Small intestine (tissue), 16 donors: ENCODE data around the gene AGR3. TPM values are rescaled to one million over a fixed set of nuclear protein-coding genes. Genes with fewer than 3 reads are reported as not detected.

ENCODE experiments used
- DNase-seq, 2 donors: peaks; one replicate each; pipeline versions ENCODE4 v3.0.0 to v3.0.0-alpha.2; 2013
- FAIRE-seq: peaks from 2 replicates; lab custom pipeline; 2012; peaks lifted over from hg19 to GRCh38; lab: Jason Lieb, UNC
- H3K27ac ChIP-seq, 3 donors: one replicate each; pipeline ENCODE4 v1.5.1; 2013; ENCODE audit warnings: low read length in 2 of 3, mild to moderate bottlenecking in 2 of 3, control low read depth in 1 of 3, inconsistent platforms in 1 of 3, low read depth in 1 of 3, moderate library complexity in 1 of 3
- H3K27me3 ChIP-seq, 3 donors: one replicate each; pipeline ENCODE4 v1.6.1; 2013; ENCODE audit warnings: low read length in 3 of 3, inconsistent platforms in 1 of 3; ENCODE audit not compliant: control insufficient read depth in 3 of 3, insufficient read depth in 3 of 3
- H3K36me3 ChIP-seq, 3 donors: one replicate each; pipeline ENCODE4 v1.6.1; 2013; ENCODE audit warnings: low read length in 3 of 3, inconsistent platforms in 1 of 3, low read depth in 1 of 3, mild to moderate bottlenecking in 1 of 3, moderate library complexity in 1 of 3; ENCODE audit not compliant: control insufficient read depth in 3 of 3, insufficient read depth in 2 of 3
- H3K4me1 ChIP-seq, 3 donors: one replicate each; pipeline ENCODE4 v1.6.1; 2013; ENCODE audit warnings: low read length in 2 of 3, inconsistent platforms in 1 of 3, low read depth in 1 of 3, mild to moderate bottlenecking in 1 of 3, moderate library complexity in 1 of 3; ENCODE audit not compliant: control insufficient read depth in 3 of 3, insufficient read depth in 2 of 3
- H3K4me3 ChIP-seq, 3 donors: one replicate each; pipeline ENCODE4 v1.5.1; 2013; ENCODE audit warnings: low read length in 3 of 3, control low read depth in 1 of 3, inconsistent platforms in 1 of 3, low read depth in 1 of 3, mild to moderate bottlenecking in 1 of 3, moderate library complexity in 1 of 3
- H3K9me3 ChIP-seq, 2 donors: one replicate each; pipeline ENCODE4 v1.6.1; 2013; ENCODE audit warnings: low read depth in 1 of 2, low read length in 1 of 2; ENCODE audit not compliant: control insufficient read depth in 2 of 2, insufficient read depth in 1 of 2
- WGBS, 3 donors: extraction: QIAGEN DNeasy Blood & Tissue Kit; methylation state at CpG; one replicate each; pipeline ENCODE4 v1.1.7; 2013; 5-methylcytosine and 5-hydroxymethylcytosine counted together
- long read RNA-seq, 10 donors: transcript quantifications; one replicate each; lab custom pipeline, GENCODE V29; 2026
- polyA plus RNA-seq, 4 donors: library from polyadenylated mRNA; stranded (reverse) in 3 of 4; unstranded in 1 of 4; fragments of 200-250 nt in 3 of 4; fragments of 120-200 nt in 1 of 4; gene quantifications; one replicate each; pipeline versions ENCODE4 v1.2.1 to v1.2.3, GENCODE V29; 2013
- donor health status: healthy with polysubstance abuse.
- donor health status: control.
- donor health status: control.
- donor health status: Bipolar disorder and iron deficiency.
- donor health status: healthy.

The AGR3 gene
- polyA plus RNA-seq, result 100 to 1,000 TPM; 215 to 509 (median 305) TPM
- long read RNA-seq, donor 1, transcript AGR3-202 (7 exons, 563 nt), result minor isoform, 20 of 605 reads
- long read RNA-seq, donor 1, transcript AGR3-201 (8 exons, 749 nt), result major isoform, 217 of 605 reads
- long read RNA-seq, donor 1, transcript AGR3-203 (6 exons, 386 nt), result minor isoform, 5 of 605 reads
- long read RNA-seq, donor 1, partial matches to known transcripts, result 329 of 605 reads
- long read RNA-seq, donor 1, other reads (novel, unspliced or antisense), result 33 of 605 reads
- long read RNA-seq, donor 2, transcript AGR3-201 (8 exons, 749 nt), result major isoform, 43 of 118 reads
- long read RNA-seq, donor 2, partial matches to known transcripts, result 62 of 118 reads
- long read RNA-seq, donor 2, other reads (novel, unspliced or antisense), result 12 of 118 reads
- long read RNA-seq, donor 3, transcript AGR3-201 (8 exons, 749 nt), result major isoform, 52 of 252 reads
- long read RNA-seq, donor 3, partial matches to known transcripts, result 183 of 252 reads
- long read RNA-seq, donor 3, other reads (novel, unspliced or antisense), result 15 of 252 reads
- long read RNA-seq, donor 4, transcript AGR3-201 (8 exons, 749 nt), result major isoform, 5 of 5 reads
- long read RNA-seq, donor 4, partial matches to known transcripts, result 0 of 5 reads
- long read RNA-seq, donor 4, other reads (novel, unspliced or antisense), result 0 of 5 reads
- long read RNA-seq, donor 5, transcript AGR3-201 (8 exons, 749 nt), result major isoform, 26 of 105 reads
- long read RNA-seq, donor 5, partial matches to known transcripts, result 77 of 105 reads
- long read RNA-seq, donor 5, other reads (novel, unspliced or antisense), result 0 of 105 reads
- long read RNA-seq, donor 6, transcript AGR3-201 (8 exons, 749 nt), result major isoform, 66 of 203 reads
- long read RNA-seq, donor 6, partial matches to known transcripts, result 116 of 203 reads
- long read RNA-seq, donor 6, other reads (novel, unspliced or antisense), result 20 of 203 reads
- long read RNA-seq, donor 7, result 0 reads
- long read RNA-seq, donor 8, result 0 reads
- long read RNA-seq, donor 9, transcript AGR3-201 (8 exons, 749 nt), result major isoform, 9 of 32 reads
- long read RNA-seq, donor 9, partial matches to known transcripts, result 18 of 32 reads
- long read RNA-seq, donor 9, other reads (novel, unspliced or antisense), result 5 of 32 reads
- long read RNA-seq, donor 10, transcript AGR3-202 (7 exons, 563 nt), result minor isoform, 6 of 325 reads
- long read RNA-seq, donor 10, transcript AGR3-203 (6 exons, 386 nt), result minor isoform, 5 of 325 reads
- long read RNA-seq, donor 10, transcript AGR3-201 (8 exons, 749 nt), result major isoform, 106 of 325 reads
- long read RNA-seq, donor 10, partial matches to known transcripts, result 182 of 325 reads
- long read RNA-seq, donor 10, other reads (novel, unspliced or antisense), result 24 of 325 reads

GRCh38 chr7:16881844-16882243, at the start of gene AGR3:
AGR3 (minus strand) TSS chr7:16881983; CDS start chr7:16878618, 3,365 bp downstream.
- no peaks in the 10 kb centered on the region for H3K27me3 ChIP-seq
- peak within 1 kb of the TSS; percentile 22 to 63 (median 58) for H3K4me3 ChIP-seq
- peaks cover 0 to 7% (median 0%) of the 10 kb centered on the region in 3 donors for H3K4me1 ChIP-seq
- peak; percentile 70 for FAIRE-seq
- no peaks in the 10 kb centered on the region for H3K9me3 ChIP-seq
- peak within 1 kb of the TSS; percentile 86 to 89 (median 86) for H3K27ac ChIP-seq
- 10 to 62% (median 45%) methylated on average over 1 of the region's 1 CpG for WGBS, 3 donors
- DNase-seq, result peak; percentile 85 to 89
- no peaks in the 10 kb centered on the region for H3K36me3 ChIP-seq

GRCh38 chr7:16930946-16931345, 49.2 kb upstream of the AGR3 start:
- Histone ChIP-seq H3K27me3 (no peaks in the 10 kb centered on the region), H3K4me3 (no peak overlapping the region), H3K27ac (no peak overlapping the region), H3K4me1 (peaks cover 0 to 8% (median 0%) of the 10 kb centered on the region in 3 donors), H3K9me3 (no peaks in the 10 kb centered on the region), H3K36me3 (no peaks in the 10 kb centered on the region)
- DNase-seq, result no peak
- 85 to 93% (median 91%) methylated on average over 4 of the region's 4 CpGs for WGBS, 3 donors
- FAIRE-seq, result no peak

- no peak overlapping the region for H3K27ac ChIP-seq
- no peak overlapping the region for H3K4me3 ChIP-seq
- H3K27me3 ChIP-seq, result no peaks in the 10 kb centered on the region
- 36 to 63% (median 41%) methylated on average over 1 of the region's 1 CpG for WGBS, 3 donors
- no peak for DNase-seq
- no peak for FAIRE-seq
- peaks cover 0 to 5% (median 0%) of the 10 kb centered on the region in 3 donors for H3K4me1 ChIP-seq
- no peaks in the 10 kb centered on the region for H3K9me3 ChIP-seq
- no peaks in the 10 kb centered on the region for H3K36me3 ChIP-seq
These were observed 47.5 kb upstream of the AGR3 start for GRCh38 chr7:16929146-16929762.

- Histone ChIP-seq H3K9me3 (no peaks in the 10 kb centered on the region), H3K27me3 (no peaks in the 10 kb centered on the region), H3K4me3 (no peak overlapping the region), H3K4me1 (peaks cover 0 to 9% (median 3%) of the 10 kb centered on the region in 3 donors), H3K27ac (no peak overlapping the region), H3K36me3 (no peaks in the 10 kb centered on the region)
- no peak for FAIRE-seq
- DNase-seq, result no peak
- WGBS, 3 donors, result 83 to 84% (median 84%) methylated on average over 1 of the region's 1 CpG
These were observed 45.1 kb upstream of the AGR3 start for GRCh38 chr7:16926861-16927260.

GRCh38 chr7:16926283-16926682, 44.5 kb upstream of the AGR3 start:
- Histone ChIP-seq H3K27ac (no peak overlapping the region), H3K27me3 (no peaks in the 10 kb centered on the region), H3K9me3 (no peaks in the 10 kb centered on the region), H3K4me3 (no peak overlapping the region), H3K36me3 (no peaks in the 10 kb centered on the region), H3K4me1 (peaks cover 0 to 15% (median 4%) of the 10 kb centered on the region in 3 donors)
- 35 to 61% (median 40%) methylated on average over 2 of the region's 2 CpGs for WGBS, 3 donors
- FAIRE-seq (no peak), DNase-seq (peak; percentile 36 to 49)

- no peak for DNase-seq
- no peaks in the 10 kb centered on the region for H3K27me3 ChIP-seq
- 59 to 62% (median 61%) methylated on average over 3 of the region's 3 CpGs for WGBS, 3 donors
- no peak overlapping the region for H3K27ac ChIP-seq
- no peak overlapping the region for H3K4me3 ChIP-seq
- H3K36me3 ChIP-seq, result no peaks in the 10 kb centered on the region
- H3K4me1 ChIP-seq, result peaks cover 0 to 21% (median 7%) of the 10 kb centered on the region in 3 donors
- FAIRE-seq, result no peak
- no peaks in the 10 kb centered on the region for H3K9me3 ChIP-seq
These were observed 43.8 kb upstream of the AGR3 start for GRCh38 chr7:16925609-16926008.

- 72 to 86% (median 73%) methylated on average over 2 of the region's 2 CpGs for WGBS, 3 donors
- FAIRE-seq (no peak), DNase-seq (no peak)
These were observed 41.2 kb upstream of the AGR3 start for GRCh38 chr7:16923019-16923418.

More at GRCh38 chr7:16923019-16923418, 41.2 kb upstream of the AGR3 start:
- H3K27ac ChIP-seq, result peak overlapping the region in 1 of 3 donors; percentile 72
- no peak overlapping the region for H3K4me3 ChIP-seq
- H3K4me1 ChIP-seq, result peaks cover 0 to 24% (median 7%) of the 10 kb centered on the region in 3 donors
- H3K36me3 ChIP-seq, result no peaks in the 10 kb centered on the region
- H3K27me3 ChIP-seq, result no peaks in the 10 kb centered on the region
- no peaks in the 10 kb centered on the region for H3K9me3 ChIP-seq
